GM12872 (cell line): ENCODE results near the gene DNAH1.

Source experiments
- TF ChIP-seq, protein P1 (sequence below): IDR thresholded peaks from 3 replicates; pipeline ENCODE4 v1.5.1; 2011; ENCODE audit warnings: low read depth, mild to moderate bottlenecking, low read length, moderate library complexity; ENCODE audit not compliant: insufficient read depth

Gene DNAH1

DNA sequence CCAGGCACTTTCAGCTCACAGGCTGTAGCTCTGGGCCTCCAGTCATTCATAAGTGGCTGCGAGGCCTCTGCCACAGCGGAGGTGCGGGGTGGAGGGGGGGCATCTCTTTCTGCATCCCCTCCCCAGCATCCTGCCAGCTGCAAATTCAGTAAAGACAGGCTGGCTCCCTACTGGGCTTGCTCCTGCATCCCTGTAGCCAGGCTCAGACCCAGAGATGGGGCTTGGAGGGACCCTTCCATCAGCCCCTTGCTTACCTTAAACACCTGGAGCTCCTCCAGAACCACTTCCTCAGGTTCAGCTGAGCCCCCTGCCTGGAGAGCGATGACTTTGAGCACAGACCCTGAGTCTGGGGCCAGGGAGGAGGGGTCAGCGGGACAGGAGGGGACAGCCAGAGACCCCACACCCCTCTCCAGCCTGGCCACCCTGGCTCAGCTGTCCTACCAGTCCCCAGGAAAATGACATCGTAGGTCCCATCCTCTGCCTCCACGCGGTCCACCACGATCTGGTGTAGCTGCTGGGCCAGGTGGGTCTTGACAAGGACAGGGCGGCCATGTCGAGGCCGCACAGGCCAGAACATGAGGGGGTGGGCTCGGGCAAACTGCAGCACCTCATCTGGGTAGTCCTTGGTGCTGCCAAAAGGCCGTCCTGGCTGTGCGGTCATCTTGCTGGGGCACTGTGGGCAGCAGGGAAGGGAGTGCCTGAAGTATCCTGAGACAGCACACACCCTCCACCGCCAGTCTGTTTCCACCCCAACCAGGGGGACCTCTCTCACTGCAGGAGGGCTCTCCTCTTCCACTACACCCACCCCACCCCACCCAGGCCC, 123.5 kb downstream of the DNAH1 start:
- TF ChIP-seq, protein P1, sequence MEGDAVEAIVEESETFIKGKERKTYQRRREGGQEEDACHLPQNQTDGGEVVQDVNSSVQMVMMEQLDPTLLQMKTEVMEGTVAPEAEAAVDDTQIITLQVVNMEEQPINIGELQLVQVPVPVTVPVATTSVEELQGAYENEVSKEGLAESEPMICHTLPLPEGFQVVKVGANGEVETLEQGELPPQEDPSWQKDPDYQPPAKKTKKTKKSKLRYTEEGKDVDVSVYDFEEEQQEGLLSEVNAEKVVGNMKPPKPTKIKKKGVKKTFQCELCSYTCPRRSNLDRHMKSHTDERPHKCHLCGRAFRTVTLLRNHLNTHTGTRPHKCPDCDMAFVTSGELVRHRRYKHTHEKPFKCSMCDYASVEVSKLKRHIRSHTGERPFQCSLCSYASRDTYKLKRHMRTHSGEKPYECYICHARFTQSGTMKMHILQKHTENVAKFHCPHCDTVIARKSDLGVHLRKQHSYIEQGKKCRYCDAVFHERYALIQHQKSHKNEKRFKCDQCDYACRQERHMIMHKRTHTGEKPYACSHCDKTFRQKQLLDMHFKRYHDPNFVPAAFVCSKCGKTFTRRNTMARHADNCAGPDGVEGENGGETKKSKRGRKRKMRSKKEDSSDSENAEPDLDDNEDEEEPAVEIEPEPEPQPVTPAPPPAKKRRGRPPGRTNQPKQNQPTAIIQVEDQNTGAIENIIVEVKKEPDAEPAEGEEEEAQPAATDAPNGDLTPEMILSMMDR, result no peak

DNA sequence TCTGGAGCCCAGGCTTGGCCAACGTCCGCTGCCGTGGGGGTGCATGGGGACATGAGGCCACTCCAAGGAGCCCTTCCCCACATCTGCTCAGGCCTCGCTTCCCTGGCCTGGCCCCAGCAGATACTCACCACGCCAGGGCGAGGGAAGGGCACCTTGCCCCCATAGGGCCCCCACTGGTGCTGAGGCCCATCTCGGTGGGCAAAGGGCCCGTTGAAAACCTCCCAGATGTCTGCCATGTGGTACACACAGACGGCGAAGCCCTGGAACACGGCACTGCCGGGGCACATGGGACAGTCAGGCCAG, 124.1 kb downstream of the DNAH1 start:
- TF ChIP-seq, protein P1, result no peak

DNA sequence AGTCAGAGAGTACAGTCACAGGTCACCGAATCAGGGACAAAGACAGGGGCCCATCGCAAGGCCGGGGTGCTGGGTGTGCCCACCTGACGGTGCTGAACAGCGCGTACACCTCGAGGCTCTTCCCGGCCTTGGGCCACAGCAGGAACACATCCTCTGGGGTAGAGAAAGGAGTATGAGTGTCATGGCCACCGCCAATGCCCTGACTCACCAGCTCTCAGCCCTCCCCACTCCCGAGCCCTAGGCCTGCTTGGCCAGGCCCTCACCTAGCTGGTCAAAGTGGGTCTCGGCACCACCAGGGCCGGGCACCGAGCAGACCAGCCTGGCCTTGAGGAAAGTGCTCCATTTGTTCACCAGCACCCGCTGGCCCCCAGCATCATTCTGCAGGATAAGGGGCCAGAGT, 124.6 kb downstream of the DNAH1 start:
- TF ChIP-seq, protein P1, result no peak

DNA sequence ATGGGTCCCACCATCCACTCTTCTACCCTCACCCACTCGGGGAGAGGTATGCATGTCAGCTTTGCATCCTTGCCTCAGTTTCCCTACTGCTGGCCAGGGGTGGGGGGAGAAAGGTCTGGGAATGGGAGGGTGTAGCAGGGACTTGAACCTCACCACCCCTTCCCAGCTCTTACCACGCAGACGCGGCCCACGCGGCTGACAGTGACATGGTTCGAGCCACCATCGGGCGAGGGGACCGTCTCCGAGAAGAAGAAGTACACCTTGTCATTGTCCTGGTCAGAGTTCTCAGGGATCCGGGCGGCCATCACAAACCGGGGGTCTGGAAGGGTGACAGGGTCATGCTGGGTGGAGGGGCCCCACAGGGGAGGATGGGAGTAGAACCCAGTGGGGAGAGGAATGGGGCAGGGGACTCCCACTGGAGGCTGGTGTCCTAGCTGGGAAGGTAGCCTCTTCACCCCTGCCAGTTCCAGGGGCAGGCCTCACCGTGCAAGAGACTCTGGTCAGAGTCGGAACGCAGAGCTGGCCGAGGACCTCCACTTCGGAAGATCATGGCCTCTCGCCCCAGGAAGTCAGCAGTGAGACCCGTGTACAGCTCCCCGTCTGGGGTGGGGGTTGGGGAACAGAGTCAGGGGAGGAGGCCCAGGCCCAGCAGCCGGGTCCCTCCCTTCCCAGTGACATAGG, 125.1 kb downstream of the DNAH1 start:
- TF ChIP-seq, protein P1, result no peak

DNA sequence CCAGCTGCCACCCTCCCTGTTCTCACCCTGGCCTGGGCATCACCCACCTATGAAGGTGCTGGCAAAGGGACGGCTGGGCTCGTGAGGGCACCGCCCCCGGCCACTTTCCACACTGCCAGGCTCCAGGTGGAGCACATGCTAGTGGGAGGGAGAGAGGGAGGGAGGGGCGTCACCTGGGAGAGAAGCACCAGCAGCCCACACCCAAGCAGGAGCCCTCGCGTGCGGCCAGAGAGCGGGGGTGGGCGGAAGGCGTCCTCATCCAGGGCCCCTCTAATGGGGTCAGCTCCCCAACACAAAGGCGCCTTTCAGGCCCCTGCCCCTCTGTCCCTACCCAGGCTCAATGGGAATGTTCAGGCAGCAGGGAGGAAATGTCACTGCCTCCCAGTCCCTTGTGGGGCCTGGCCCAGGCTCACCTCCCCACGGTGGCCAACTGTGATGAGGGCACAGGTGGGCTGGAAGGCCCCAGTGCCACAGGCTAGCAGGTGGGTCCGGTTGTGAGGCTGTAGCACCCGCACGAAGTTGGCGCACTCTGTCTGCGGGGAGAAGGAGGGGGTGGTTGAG, 125.7 kb downstream of the DNAH1 start:
- TF ChIP-seq, protein P1, result no peak

DNA sequence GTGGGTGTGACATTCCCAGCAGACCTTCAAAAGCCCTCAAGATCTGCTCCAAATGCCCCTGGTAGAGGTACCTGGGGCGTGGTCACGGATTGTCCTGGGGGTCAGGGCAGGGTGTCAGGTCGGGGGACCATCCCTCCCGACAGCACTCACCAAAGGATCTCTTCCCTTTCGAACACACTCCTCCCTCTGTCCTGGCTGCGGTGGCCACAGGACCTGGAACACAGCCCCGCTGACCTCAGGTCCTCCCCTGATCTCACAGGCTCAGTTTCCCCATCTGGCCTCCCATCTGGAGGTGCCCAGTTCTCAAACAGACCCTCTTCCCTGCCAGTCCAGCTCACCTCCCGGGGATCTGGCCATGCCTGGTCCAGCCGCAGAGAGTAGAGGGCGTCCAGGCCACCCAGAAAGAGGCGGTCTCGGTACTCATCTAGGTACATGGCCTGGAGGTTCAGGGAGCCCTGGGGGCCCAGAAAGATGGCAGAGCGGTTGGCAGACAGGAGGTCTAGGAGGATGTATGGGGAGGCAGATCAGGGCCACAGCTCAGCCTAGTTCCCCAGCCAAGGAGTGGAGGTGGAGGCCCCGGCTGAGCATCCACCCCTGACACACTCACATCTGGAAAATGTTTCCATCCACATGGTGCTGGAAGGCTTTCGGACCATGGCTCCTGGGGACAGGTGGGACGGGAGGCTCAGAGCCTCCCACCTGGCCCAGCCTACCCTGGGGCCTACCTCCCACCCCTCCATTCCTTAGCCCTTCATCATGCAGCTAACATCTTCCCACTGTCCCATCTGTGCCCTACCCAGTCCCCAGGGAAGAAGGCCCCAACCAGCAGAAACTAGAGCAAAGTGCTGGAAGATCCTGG, 126.5 kb downstream of the DNAH1 start:
- TF ChIP-seq, protein P1, result no peak

DNA sequence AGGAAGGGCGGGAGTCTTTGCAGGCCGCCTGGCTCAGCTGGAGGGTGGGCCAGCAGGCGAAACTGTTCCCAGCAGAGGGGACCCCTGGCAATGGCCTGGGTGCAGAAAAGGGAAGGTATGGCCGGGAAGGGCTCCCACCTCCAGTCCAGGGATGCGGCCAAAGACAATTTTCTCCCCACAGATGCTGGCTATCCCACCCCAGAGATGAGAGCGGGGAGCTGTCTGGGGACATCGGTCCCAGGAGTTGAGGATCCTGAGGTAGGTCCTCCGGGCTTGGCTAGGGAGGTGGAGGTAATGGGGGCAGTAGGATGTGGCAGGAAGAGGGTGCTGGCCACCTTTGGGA, 127.1 kb downstream of the DNAH1 start:
- TF ChIP-seq, protein P1, result no peak
